Measurements from ENCODE around the gene GPR42. TPM values are rescaled to one million over a fixed set of nuclear protein-coding genes. Genes with fewer than 3 reads are reported as not detected.
A peak's percentile ranks its signal among the peaks of the same experiment; 100 is the strongest.
"Not testable (repeated sequence)": the region's sequence is repeated elsewhere in the genome, so short reads cannot be mapped to it uniquely, and the experiment has no call there.

GPR42 gene
- total and polyA plus RNA-seq, 12 donors = not detected

DNA sequence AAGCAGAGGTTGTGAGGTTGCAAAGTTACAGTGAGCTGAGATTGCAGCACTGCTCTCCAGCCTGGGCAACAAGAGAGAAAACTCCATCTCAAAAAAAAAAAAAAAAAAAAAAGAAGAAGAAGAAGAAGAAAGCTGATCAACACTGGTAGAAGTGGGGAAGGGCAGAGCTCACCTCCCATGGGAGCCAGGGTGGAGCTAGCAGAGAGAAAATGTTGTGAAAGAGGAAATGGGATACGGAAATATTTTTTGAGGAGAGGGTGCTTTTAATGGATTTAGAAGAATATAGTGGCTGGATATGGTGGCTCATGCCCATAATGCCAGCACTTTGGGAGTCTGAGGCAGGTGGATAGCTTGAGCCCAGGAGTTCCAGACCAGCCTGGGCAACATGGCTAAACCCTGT, 6.8 kb downstream of the GPR42 start:
- peaks cover 0 to 6% of the 10 kb centered on the region in 2 donors for H3K4me1 ChIP-seq (replicated peaks in 1 of 2)
- intact Hi-C loops (cut with DNase I) = no loop called here
- no peak overlapping the region for H3K4me3 ChIP-seq
- no peak overlapping the region for H3K27ac ChIP-seq
- peak in 1 of 7 donors; percentile 20 for DNase-seq
- no peaks in the 10 kb centered on the region for H3K36me3 ChIP-seq (replicated peaks in 1 of 2)
- no peaks in the 10 kb centered on the region for H3K27me3 ChIP-seq
- TF ChIP-seq, protein P1, sequence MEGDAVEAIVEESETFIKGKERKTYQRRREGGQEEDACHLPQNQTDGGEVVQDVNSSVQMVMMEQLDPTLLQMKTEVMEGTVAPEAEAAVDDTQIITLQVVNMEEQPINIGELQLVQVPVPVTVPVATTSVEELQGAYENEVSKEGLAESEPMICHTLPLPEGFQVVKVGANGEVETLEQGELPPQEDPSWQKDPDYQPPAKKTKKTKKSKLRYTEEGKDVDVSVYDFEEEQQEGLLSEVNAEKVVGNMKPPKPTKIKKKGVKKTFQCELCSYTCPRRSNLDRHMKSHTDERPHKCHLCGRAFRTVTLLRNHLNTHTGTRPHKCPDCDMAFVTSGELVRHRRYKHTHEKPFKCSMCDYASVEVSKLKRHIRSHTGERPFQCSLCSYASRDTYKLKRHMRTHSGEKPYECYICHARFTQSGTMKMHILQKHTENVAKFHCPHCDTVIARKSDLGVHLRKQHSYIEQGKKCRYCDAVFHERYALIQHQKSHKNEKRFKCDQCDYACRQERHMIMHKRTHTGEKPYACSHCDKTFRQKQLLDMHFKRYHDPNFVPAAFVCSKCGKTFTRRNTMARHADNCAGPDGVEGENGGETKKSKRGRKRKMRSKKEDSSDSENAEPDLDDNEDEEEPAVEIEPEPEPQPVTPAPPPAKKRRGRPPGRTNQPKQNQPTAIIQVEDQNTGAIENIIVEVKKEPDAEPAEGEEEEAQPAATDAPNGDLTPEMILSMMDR (IDR thresholded peaks at IDR 0.05) = no peak
- TF ChIP-seq POLR2A (IDR thresholded peaks at IDR 0.05) = no peak
- H3K9me3 ChIP-seq (replicated peaks in 1 of 3) = no peaks in the 10 kb centered on the region
- 47 to 71% (median 65%) methylated on average over 1 of the region's 1 CpG for WGBS, 4 donors

- intact Hi-C loops (cut with DNase I) = no loop called here
- no peak overlapping the region for H3K27ac ChIP-seq
- TF ChIP-seq, protein P1 (IDR thresholded peaks at IDR 0.05) = no peak
- no peak for TF ChIP-seq POLR2A (IDR thresholded peaks at IDR 0.05)
- H3K9me3 ChIP-seq (replicated peaks in 1 of 3) = no peaks in the 10 kb centered on the region
- H3K4me1 ChIP-seq (replicated peaks in 1 of 2) = peaks cover 0 to 6% of the 10 kb centered on the region in 2 donors
- peak in 1 of 7 donors; percentile 7 for DNase-seq
- H3K36me3 ChIP-seq (replicated peaks in 1 of 2) = no peaks in the 10 kb centered on the region
- WGBS, 4 donors = 91 to 95% (median 92%) methylated on average over 3 of the region's 3 CpGs
- H3K4me3 ChIP-seq = no peak overlapping the region
- no peaks in the 10 kb centered on the region for H3K27me3 ChIP-seq
Measured at GRCh38 chr19:35378356-35378755, 7.5 kb downstream of the GPR42 start.

DNA sequence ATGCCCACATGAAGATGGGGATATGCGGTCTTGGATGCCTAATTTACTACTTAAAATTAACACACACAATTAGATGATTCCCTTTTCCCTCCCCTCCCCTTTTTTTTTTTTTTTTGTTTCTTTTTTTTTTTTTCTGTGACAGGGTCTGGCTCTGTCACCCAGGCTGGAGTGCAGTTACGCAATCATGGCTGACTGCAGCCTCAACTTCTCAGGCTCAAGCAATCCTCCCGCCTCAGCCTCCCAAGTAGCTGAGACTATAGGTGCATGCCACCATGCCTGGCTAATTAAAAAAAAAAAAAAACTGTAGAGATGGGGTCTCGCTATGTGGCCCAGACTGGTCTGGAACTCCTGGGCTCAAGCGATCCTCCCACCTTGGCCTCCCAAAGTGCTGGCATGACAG, 8.7 kb downstream of the GPR42 start:
- intact Hi-C loops (cut with DNase I) = not testable (repeated sequence)

GRCh38 chr19:35379992-35380391, 9.1 kb downstream of the GPR42 start:
- WGBS, 4 donors = 68 to 82% (median 74%) methylated on average over 1 of the region's 1 CpG
- Histone ChIP-seq H3K4me1 (replicated peaks in 1 of 2) (peaks cover 0 to 1% of the 10 kb centered on the region in 2 donors), H3K9me3 (replicated peaks in 1 of 3) (no peaks in the 10 kb centered on the region), H3K4me3 (no peak overlapping the region), H3K27me3 (no peaks in the 10 kb centered on the region), H3K36me3 (replicated peaks in 1 of 2) (no peaks in the 10 kb centered on the region), H3K27ac (no peak overlapping the region)
- TF ChIP-seq, protein P1 (IDR thresholded peaks at IDR 0.05) = no peak
- peak in 1 of 7 donors; percentile 33 for DNase-seq
- intact Hi-C loops (cut with DNase I) = no loop called here

More for the DNA sequence above, 8.7 kb downstream of the GPR42 start:
- not testable (repeated sequence) for H3K4me1 ChIP-seq (replicated peaks in 1 of 2); H3K27me3 ChIP-seq; H3K4me3 ChIP-seq; H3K36me3 ChIP-seq (replicated peaks in 1 of 2); H3K27ac ChIP-seq; H3K9me3 ChIP-seq (replicated peaks in 1 of 3)
- DNase-seq = peak in 1 of 7 donors; percentile 34
- 85 to 94% (median 91%) methylated on average over 5 of the region's 5 CpGs for WGBS, 4 donors

DNA sequence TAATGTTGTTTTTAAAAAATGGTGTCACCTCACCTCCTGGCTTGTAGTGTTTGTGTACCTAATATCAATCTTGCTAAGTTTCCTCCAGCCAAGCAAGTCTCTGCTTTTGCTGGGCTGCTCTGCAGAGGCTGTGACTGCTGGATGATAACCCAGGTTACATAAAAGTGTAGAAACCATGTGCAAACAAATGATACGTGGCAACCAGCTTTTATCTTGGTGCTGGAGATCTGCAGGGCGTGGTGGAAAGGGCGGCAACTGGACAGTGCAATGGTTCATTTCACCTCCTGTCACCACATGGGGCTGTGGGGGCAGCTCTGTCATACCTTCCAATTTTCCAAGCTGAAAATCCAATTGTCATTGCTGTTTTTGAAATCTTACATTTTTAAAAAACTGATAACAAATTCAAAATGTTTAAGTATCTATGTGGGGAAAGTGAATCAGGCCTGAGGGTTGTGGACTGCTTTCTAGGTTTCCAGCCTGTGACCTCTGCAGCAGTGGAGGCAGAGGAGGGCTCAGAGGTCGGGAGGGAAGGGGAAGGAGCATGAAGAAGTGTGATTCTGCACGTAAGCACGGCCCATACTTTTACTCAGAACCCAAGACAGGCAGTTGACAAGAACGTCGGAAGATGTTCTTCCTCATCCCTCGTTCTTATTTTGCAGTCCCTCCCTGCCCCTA, 9.7 kb downstream of the GPR42 start:
- peaks cover 0 to 1% (median 0%) of the 10 kb centered on the region in 3 donors for H3K9me3 ChIP-seq (replicated peaks in 1 of 3)
- intact Hi-C loops (cut with DNase I) = no loop called here
- no peaks in the 10 kb centered on the region for H3K36me3 ChIP-seq (replicated peaks in 1 of 2)
- no peaks in the 10 kb centered on the region for H3K4me1 ChIP-seq (replicated peaks in 1 of 2)
- no peak for TF ChIP-seq POLR2A (IDR thresholded peaks at IDR 0.05)
- TF ChIP-seq, protein P1 (IDR thresholded peaks at IDR 0.05) = no peak
- no peaks in the 10 kb centered on the region for H3K27me3 ChIP-seq
- peak in 1 of 7 donors; percentile 61 for DNase-seq
- H3K4me3 ChIP-seq = no peak overlapping the region
- no peak overlapping the region for H3K27ac ChIP-seq
- 63 to 73% (median 71%) methylated on average over 9 of the region's 9 CpGs for WGBS, 4 donors

All from adrenal gland (tissue), 12 donors.